GM12875 (cell line): ENCODE measurements around the gene ATXN2.
"Not testable (repeated sequence)": the region's sequence is repeated elsewhere in the genome, so short reads cannot be mapped to it uniquely, and the experiment has no call there.

Source experiments
- H3K4me3 ChIP-seq: one replicate; pipeline ENCODE4 v1.5.1; 2011; ENCODE audit warnings: low read depth, low read length, control low read depth
- TF ChIP-seq, protein P1 (sequence below): IDR thresholded peaks from 2 replicates; pipeline ENCODE4 v1.5.1; 2011; ENCODE audit warnings: low read depth, mild to moderate bottlenecking, control low read depth, inconsistent platforms, low read length, moderate library complexity, borderline replicate concordance; ENCODE audit not compliant: insufficient read depth

The ATXN2 gene

DNA sequence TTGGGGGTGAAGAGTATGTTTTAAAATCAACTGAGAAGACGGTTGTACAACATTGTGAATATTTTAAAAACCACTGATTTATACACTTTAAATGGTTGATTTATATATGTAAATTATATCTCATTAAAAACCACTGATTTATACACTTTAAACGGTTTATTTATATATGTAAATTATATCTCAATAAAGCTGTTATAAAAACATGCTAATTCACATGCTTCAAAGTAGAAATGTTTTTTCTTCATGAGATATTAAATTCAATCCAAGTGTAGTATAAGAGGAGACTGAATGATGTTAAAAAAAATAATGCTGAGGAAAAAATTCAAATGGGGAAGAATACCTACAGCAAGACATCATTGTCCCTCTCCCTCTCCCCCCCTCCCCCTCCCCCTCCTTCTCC, 92.9 kb downstream of the ATXN2 start:
- TF ChIP-seq, protein P1, sequence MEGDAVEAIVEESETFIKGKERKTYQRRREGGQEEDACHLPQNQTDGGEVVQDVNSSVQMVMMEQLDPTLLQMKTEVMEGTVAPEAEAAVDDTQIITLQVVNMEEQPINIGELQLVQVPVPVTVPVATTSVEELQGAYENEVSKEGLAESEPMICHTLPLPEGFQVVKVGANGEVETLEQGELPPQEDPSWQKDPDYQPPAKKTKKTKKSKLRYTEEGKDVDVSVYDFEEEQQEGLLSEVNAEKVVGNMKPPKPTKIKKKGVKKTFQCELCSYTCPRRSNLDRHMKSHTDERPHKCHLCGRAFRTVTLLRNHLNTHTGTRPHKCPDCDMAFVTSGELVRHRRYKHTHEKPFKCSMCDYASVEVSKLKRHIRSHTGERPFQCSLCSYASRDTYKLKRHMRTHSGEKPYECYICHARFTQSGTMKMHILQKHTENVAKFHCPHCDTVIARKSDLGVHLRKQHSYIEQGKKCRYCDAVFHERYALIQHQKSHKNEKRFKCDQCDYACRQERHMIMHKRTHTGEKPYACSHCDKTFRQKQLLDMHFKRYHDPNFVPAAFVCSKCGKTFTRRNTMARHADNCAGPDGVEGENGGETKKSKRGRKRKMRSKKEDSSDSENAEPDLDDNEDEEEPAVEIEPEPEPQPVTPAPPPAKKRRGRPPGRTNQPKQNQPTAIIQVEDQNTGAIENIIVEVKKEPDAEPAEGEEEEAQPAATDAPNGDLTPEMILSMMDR: no peak
- H3K4me3 ChIP-seq: no peak overlapping the region

- TF ChIP-seq, protein P1: no peak
- no peak overlapping the region for H3K4me3 ChIP-seq
These were observed 93.5 kb downstream of the ATXN2 start for GRCh38 chr12:111505601-111506036.

DNA sequence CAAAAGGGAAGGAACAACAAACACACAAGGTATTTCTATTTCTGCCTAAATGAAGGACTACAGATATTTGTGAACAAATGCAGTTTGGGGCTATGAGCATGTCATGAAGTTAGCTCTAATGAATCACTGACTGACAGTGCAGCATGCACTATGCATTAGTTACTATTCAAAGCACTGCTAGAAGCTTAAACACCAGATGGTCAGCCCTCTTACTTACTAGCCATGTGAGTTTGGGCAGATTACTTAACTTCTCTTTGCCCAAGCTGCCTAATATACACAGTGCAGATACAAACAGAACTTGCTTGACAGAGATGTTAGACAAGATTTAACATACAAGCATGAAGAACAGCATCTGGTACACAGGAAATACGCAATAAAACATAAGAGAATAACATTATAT, 96.0 kb downstream of the ATXN2 start:
- no peak overlapping the region for H3K4me3 ChIP-seq
- TF ChIP-seq, protein P1: no peak

- TF ChIP-seq, protein P1: no peak
- no peak overlapping the region for H3K4me3 ChIP-seq
These were observed 104.4 kb downstream of the ATXN2 start for GRCh38 chr12:111494676-111495075.

GRCh38 chr12:111492979-111493378, 106.1 kb downstream of the ATXN2 start:
- H3K4me3 ChIP-seq: not testable (repeated sequence)

DNA sequence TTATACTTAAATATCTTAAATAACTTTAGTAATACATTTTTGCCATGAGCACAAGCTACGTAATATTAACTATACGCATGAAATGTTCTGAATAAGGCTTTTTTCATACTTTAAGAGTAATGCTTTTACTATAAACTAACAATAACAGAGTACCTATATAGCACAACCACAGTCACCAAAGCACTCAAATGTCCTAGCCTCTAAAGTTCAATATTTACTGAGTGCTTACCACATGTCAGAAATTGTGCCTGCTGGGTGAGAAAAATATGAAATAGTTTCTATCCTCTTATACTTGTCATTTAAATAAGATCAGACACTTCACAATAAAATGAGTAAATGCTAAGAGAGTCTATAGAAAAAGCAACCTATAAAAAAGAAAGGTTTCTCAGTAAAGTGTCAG, 110.3 kb downstream of the ATXN2 start:
- no peak overlapping the region for H3K4me3 ChIP-seq
- TF ChIP-seq, protein P1: no peak

- H3K4me3 ChIP-seq: no peak overlapping the region
- TF ChIP-seq, protein P1: no peak
These were observed 110.8 kb downstream of the ATXN2 start for GRCh38 chr12:111488271-111488670.

- no peak overlapping the region for H3K4me3 ChIP-seq
- TF ChIP-seq, protein P1: 0 out of 2 replicates have a peak, but pooled peaks have one; percentile 16
These were observed 116.7 kb downstream of the ATXN2 start for GRCh38 chr12:111482462-111482861.
